Choroid plexus epithelial cell (primary cell): ENCODE results near the gene ZNF213.
"Not testable (repeated sequence)": the region's sequence is repeated elsewhere in the genome, so short reads cannot be mapped to it uniquely, and the experiment has no call there.

Source experiments
- DNase-seq: peaks from one replicate; pipeline ENCODE4 v3.0.0-alpha.2; 2010; ENCODE audit warnings: low read depth
- H3K4me3 ChIP-seq: 2 replicates; pipeline ENCODE4 v1.5.1; 2011; ENCODE audit warnings: low read depth, mild to moderate bottlenecking, control low read depth, low read length, moderate library complexity
- CTCF ChIP-seq: conservative IDR thresholded peaks from 2 replicates; pipeline ENCODE4 v1.5.1; 2011; ENCODE audit warnings: low read depth, mild to moderate bottlenecking, control low read depth, inconsistent platforms, low read length, moderate library complexity

ZNF213 gene

GRCh38 chr16:3158026-3158509, 23.2 kb downstream of the ZNF213 start:
- no peak for TF ChIP-seq CTCF
- DNase-seq: peak; percentile 28
- H3K4me3 ChIP-seq: peak overlapping the region; percentile 76

GRCh38 chr16:3158510-3159314, 23.9 kb downstream of the ZNF213 start:
- DNase-seq: peak; percentile 83
- no peak for TF ChIP-seq CTCF
- H3K4me3 ChIP-seq: peak overlapping the region; percentile 76

- DNase-seq: no peak
- no peak for TF ChIP-seq CTCF
- H3K4me3 ChIP-seq: no peak overlapping the region
Observed at GRCh38 chr16:3161235-3162018, 26.6 kb downstream of the ZNF213 start.

GRCh38 chr16:3164121-3164991, 29.5 kb downstream of the ZNF213 start:
- TF ChIP-seq CTCF: no peak
- no peak overlapping the region for H3K4me3 ChIP-seq
- no peak for DNase-seq

- no peak overlapping the region for H3K4me3 ChIP-seq
- DNase-seq: no peak
- TF ChIP-seq CTCF: no peak
Observed at GRCh38 chr16:3165111-3165822, 30.4 kb downstream of the ZNF213 start.

- no peak for DNase-seq
- no peak for TF ChIP-seq CTCF
- no peak overlapping the region for H3K4me3 ChIP-seq
Observed at GRCh38 chr16:3166505-3166886, 31.7 kb downstream of the ZNF213 start.

GRCh38 chr16:3168729-3169128, 33.9 kb downstream of the ZNF213 start:
- not testable (repeated sequence) for H3K4me3 ChIP-seq, DNase-seq
